HUES6 (cell line): ENCODE results near the gene CEBPB.
"Not testable (repeated sequence)": the region's sequence is repeated elsewhere in the genome, so short reads cannot be mapped to it uniquely, and the experiment has no call there.

ENCODE experiments used
- H3K27ac ChIP-seq: 2 replicates; pipeline ENCODE4 v1.7.0; 2013; ENCODE audit warnings: low read depth, mild to moderate bottlenecking, low read length, inconsistent platforms
- H3K27me3 ChIP-seq: 2 replicates; pipeline ENCODE4 v1.6.1; 2013; ENCODE audit warnings: low read length; ENCODE audit not compliant: control insufficient read depth, insufficient read depth
- H3K36me3 ChIP-seq: 2 replicates; pipeline ENCODE4 v1.6.1; 2013; ENCODE audit warnings: low read length; ENCODE audit not compliant: control insufficient read depth, insufficient read depth
- H3K4me1 ChIP-seq: 2 replicates; pipeline ENCODE4 v1.6.1; 2013; ENCODE audit warnings: low read length; ENCODE audit not compliant: control insufficient read depth, insufficient read depth
- H3K4me3 ChIP-seq: 2 replicates; pipeline ENCODE4 v1.5.1; 2013; ENCODE audit warnings: low read depth, low read length
- H3K9ac ChIP-seq: one replicate; pipeline ENCODE4 v1.6.1; 2013; ENCODE audit warnings: mild to moderate bottlenecking, low read length
- H3K9me3 ChIP-seq: 2 replicates; pipeline ENCODE4 v1.6.1; 2013; ENCODE audit warnings: low read depth, low read length; ENCODE audit not compliant: control insufficient read depth, insufficient read depth

Gene CEBPB

DNA sequence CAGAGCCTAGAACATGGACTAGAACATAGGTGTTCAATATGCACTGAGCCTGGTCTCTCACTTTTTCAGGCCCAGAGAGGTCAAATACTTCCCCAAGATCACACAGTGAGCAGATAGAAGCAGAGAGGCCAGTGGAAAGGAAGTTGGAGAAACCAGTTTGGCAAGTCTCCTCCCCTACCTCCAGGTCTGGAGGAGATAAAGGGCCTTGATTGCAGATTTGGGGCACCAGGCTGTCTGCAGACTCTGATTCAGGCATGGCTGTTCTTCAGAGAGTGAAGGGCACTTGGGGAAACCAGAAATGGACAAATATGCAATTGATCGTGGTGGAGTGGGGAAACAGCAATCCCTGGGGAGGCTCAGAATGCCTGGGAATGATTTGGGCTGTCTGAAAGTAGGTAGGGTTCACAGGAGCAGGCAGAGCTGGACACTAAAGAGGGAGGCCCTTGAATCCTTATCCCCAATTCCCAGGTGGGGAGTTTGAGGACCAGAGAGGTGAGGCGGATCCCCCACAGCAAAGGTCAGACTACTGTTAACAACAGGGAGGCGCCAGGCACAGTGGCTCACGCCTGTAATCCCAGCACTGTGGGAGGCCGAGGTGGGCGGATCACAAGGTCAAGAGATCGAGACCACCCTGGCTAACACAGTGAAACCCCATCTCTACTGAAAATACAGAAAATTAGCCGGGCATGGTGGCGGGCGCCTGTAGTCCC lies 39.4 kb upstream of the CEBPB start:
- Histone ChIP-seq H3K27me3 (no peaks in the 10 kb centered on the region; the same call in 1 of the 2 replicates), H3K27ac (no peak overlapping the region; the same call in 1 of the 2 replicates), H3K9me3 (no peaks in the 10 kb centered on the region), H3K4me3 (peak overlapping the region; percentile 37; the same call in 1 of the 2 replicates), H3K9ac (peak overlapping the region; percentile 26), H3K4me1 (peaks cover 44% of the 10 kb centered on the region), H3K36me3 (peaks cover 31% of the 10 kb centered on the region)

DNA sequence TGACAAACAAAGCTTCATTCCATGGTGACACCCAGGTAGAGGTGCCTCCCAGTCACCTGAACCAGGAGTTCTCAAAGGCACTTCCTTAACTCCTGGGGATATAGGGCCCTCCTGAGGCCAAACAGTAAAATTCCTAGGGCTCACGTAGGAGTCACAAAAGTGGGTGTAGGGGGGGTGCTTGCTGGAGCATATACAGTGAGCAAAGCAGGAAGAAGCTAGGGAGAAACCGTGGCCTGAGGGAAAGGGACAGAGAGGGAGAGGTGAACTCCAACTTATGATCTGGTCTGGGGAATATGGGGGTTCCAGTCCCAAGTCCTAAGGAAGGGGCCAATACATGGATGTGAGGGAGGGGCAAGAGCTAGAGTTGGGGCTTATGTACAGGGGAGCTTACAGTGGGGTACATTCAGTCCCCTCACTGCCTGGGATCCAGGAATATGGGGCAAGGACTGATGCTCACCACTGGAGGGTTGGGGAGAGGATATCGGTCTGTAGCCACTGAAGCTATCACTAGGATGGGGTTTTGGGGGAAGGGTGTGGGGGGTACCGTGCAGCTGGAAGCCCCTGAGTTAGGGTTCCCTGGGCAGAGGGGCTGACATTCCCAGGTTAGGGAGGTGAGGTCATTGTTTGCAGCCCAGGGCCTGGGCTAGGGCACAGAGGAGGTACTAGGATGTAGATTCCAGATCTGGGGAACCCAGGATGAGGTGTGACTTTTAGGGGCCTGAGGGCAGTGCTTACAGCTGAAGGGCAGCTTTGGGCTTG lies 38.1 kb upstream of the CEBPB start:
- H3K27me3 ChIP-seq = no peaks in the 10 kb centered on the region; the same call in 1 of the 2 replicates
- peaks cover 24% of the 10 kb centered on the region for H3K36me3 ChIP-seq
- no peaks in the 10 kb centered on the region for H3K9me3 ChIP-seq
- H3K27ac ChIP-seq = peak overlapping the region; percentile 76; the same call in 1 of the 2 replicates
- H3K4me1 ChIP-seq = peaks cover 30% of the 10 kb centered on the region
- peak overlapping the region; percentile 84 for H3K9ac ChIP-seq
- H3K4me3 ChIP-seq = peak overlapping the region; percentile 79

DNA sequence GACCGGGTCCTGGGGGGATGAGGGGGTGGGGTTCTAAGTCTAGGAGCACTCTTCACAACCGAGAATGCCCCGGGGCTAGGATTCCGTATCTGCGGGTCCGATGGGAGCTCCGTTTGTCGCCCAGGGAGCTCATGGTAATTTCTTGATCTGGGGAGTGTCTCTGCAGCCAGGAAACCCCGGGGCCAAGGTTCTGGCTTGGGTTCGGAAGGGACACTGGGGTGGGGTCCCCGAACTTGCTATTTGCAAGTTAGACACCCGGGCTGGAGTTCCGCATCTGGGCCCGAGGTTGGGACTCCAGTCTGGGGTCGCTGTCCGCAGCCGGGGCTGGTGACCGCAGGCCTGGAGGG lies 37.5 kb upstream of the CEBPB start:
- Histone ChIP-seq H3K9ac (peak overlapping the region; percentile 84), H3K9me3 (no peaks in the 10 kb centered on the region), H3K4me3 (peak overlapping the region; percentile 79), H3K36me3 (peaks cover 20% of the 10 kb centered on the region), H3K27ac (peak overlapping the region; percentile 76; the same call in 1 of the 2 replicates), H3K27me3 (no peaks in the 10 kb centered on the region; the same call in 1 of the 2 replicates), H3K4me1 (peaks cover 30% of the 10 kb centered on the region)

DNA sequence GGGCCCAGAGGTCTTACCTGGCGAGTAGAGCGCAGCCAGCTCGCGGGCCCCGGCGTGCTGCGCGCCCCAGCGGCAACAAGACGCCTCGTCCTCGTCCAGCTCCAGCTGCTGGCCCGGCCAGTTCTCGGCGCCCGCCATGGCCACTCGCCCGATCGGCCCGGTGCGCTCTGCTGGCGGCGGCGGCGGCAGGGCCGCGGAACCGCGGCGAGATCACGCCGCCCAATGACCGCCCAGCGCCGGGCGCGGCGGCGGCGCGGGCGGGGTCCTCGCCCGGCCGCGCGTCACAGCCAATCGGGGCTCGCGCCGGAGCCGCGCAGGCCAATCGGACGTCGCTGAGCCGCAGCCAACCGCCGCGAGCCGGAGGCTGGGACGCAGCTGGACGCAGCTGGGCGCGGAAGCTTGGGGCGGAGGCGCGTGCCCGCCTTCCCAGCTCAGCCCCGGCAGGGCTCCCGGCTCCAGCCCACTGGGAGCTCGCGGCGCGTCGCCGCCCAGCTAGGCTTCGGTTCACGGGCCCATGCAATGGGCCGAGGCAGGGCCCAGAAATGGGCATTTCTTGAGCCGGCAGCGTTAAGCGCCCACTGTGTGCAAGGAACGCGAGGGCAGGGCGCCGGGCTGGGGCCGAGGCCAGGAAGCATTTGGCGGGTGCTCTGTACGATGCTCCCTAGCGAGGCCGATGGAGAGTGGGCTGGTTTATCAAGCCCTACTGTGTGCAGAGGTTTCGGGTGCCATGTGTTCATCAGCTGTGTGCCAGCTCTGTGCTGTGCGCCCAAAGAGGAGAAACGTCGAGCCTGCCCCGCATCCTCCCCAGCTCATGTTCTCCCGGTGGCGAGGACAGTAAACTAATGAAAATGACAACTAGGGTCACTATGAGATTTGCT lies 36.9 kb upstream of the CEBPB start, which contains the start of gene PEDS1:
Gene PEDS1 (minus strand): TSS at position 224 of the 878 bp plus-strand sequence. CDS start 86 bp downstream, at position 138.
- peak within 1 kb of the TSS; percentile 76; the same call in 1 of the 2 replicates for H3K27ac ChIP-seq
- peak within 1 kb of the TSS; percentile 79 for H3K4me3 ChIP-seq
- H3K27me3 ChIP-seq = no peaks in the 10 kb centered on the region; the same call in 1 of the 2 replicates
- peaks cover 30% of the 10 kb centered on the region for H3K4me1 ChIP-seq
- H3K9ac ChIP-seq = peak within 1 kb of the TSS; percentile 84
- H3K9me3 ChIP-seq = no peaks in the 10 kb centered on the region
- peaks cover 13% of the 10 kb centered on the region for H3K36me3 ChIP-seq

DNA sequence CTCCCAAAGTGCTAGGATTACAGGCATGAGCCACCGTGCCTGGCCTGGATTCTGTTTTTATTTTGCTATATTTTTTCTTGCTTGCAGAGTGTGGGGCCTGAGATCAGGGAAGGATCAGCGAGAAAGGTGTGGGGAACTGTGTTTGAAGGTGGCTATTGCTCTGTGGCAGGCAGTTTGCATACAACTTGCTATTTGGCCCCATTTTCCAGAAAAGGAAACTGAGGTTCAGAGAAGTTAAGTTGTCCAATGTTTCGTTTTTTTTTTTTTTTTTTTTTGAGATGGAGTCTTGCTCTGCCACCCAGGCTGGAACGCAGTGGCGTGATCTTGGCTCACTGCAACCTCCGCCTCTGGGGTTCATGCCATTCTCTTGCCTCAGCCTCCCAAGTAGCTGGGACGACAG lies 29.1 kb upstream of the CEBPB start:
- not testable (repeated sequence) for H3K9ac ChIP-seq, H3K27me3 ChIP-seq, H3K36me3 ChIP-seq, H3K4me3 ChIP-seq, H3K9me3 ChIP-seq, H3K27ac ChIP-seq
- H3K4me1 ChIP-seq = peaks cover 18% of the 10 kb centered on the region

DNA sequence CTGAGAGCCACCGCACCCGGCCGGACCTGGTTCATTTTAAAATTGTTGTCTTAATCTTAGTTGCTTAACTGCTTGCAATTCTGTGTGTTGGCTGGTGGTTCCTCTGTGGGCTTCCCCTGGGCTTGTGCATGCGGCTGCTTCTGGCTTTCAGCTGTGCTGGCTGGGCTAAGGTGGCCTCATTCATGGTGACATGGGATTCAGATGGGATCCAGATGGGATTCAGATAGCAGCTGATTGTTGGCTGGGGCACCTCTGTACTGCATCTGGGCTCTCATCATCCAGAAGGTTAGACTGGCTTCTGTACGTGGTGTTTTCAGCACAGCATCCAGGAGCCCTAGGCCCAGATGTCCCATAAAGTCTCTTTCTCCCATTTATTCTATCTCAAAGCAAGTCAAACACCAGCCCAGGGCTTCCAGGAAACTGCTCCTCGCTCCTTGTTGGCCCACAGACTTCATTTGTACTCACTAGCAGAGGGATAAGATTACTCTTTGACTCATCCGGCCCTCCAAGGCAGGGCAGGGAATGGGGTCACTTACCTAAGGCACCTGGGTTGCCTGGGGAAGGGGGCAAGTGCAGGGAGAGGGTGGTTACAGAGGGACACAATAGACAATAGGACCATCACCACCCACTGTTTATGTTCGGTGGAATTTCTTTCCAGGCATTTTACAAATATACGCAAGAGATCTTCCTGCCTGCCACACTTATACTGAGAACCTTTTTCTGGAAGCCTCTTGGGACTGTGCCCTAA lies 26.9 kb upstream of the CEBPB start:
- H3K4me1 ChIP-seq = peaks cover 18% of the 10 kb centered on the region
- H3K9me3 ChIP-seq = no peaks in the 10 kb centered on the region
- no peak overlapping the region for H3K4me3 ChIP-seq
- peak overlapping the region; percentile 31; the same call in 1 of the 2 replicates for H3K27ac ChIP-seq
- peak overlapping the region; percentile 38 for H3K9ac ChIP-seq
- H3K27me3 ChIP-seq = no peaks in the 10 kb centered on the region
- no peaks in the 10 kb centered on the region for H3K36me3 ChIP-seq

DNA sequence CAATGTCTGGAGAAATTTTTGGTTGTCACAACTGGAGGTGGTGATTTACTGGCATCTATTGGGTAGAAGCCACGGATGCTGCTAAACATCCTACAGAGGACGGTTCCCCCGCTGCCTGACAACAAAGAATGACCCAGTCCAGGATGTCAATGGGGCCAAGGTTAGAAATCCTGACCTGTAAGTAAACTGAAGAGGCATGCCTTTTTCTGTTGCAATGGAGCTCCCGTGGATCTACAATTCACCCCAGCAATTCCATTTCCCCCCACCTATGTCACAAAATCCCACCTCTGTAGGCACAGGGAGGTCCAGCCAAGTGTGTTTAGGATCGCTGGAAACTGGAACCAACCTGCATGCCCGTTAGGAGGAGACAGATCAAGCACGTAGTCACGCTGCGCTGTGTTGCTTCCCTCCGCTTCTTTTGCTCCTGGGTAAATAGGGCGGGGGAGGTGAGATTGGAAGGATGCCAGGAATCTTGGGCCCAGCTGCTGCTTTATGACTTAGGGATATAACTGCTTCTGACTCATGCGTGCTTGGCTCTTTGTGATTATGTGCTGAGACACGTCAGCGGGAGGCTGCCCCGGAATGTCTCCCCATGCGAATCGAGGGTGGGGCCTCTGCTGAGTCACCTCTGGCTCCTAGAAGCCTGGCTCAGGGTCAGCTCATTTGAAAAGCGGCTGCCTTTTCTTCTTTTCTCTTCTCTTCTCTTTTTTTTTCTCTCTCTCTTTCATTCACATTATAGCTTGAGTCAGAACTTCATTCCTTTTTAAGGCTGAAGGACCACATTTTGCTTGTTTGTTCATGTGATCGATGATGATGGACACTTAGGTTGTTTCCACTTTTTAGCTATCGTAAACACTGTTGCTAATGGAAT lies 24.7 kb upstream of the CEBPB start:
- peak overlapping the region; percentile 58 for H3K4me3 ChIP-seq
- H3K27ac ChIP-seq = peak overlapping the region; percentile 79
- peaks cover 22% of the 10 kb centered on the region for H3K4me1 ChIP-seq
- no peaks in the 10 kb centered on the region for H3K36me3 ChIP-seq
- H3K27me3 ChIP-seq = no peaks in the 10 kb centered on the region
- H3K9ac ChIP-seq = peak overlapping the region; percentile 84
- H3K9me3 ChIP-seq = no peaks in the 10 kb centered on the region

DNA sequence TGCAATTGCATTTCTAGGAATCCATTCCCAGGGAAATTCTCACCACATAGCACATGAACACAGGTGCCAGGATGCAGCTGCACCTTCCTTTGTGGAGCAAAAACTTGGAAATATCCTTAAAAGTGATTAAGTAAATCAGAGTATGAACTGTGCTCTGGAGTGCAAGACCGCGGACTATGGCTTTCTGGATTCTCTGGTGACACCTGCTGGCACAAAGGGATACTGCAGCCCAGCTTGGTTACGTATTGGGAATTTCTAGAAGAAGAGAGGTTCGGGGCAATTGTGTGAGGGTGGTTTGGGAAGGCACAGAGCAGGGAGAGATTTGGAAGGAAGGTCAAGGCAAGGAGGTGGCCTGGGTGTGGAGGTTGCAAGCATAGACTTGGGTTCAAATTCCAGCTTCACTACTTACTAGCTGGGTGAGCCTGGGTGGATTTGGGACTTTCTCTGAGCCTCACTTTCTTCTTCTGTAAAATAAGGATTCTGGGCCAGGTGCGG lies 21.3 kb upstream of the CEBPB start:
- Histone ChIP-seq H3K9me3 (no peaks in the 10 kb centered on the region), H3K9ac (no peak overlapping the region), H3K4me3 (no peak overlapping the region), H3K27me3 (no peaks in the 10 kb centered on the region), H3K36me3 (no peaks in the 10 kb centered on the region), H3K4me1 (peaks cover 29% of the 10 kb centered on the region), H3K27ac (no peak overlapping the region)

DNA sequence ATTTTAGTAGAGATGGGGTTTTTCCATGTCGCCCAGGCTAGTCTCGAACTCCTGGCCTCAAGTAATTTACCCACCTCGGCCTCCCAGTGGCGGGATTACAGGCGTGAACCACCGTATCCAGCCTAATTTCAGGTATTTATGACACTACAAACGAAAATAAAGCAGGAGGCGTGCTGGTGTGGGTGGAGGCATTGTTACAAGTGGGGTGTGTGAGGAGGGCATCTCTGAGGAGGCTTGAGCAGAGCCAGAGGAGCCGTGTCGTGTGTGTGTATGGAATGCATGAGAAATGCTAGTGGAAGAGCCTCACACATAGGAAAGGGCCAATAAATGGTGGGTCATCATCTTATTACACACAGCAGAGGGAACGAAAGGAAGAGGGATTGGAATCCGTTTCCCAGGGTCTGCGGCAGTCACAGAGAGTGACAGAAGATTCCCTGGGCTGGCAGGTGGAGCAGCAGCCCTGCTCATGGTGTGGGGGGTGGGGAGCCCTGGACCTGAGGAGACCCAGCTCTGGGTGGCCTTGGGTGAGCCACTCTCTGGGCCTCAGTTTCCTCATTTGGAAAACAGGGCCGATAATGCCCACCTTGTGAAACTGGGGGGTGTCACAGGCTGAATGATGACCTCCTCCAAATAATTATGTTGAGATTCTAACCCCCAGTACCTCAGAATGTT lies 19.9 kb upstream of the CEBPB start:
- Histone ChIP-seq H3K9me3 (no peaks in the 10 kb centered on the region), H3K9ac (no peak overlapping the region), H3K4me3 (no peak overlapping the region), H3K36me3 (no peaks in the 10 kb centered on the region), H3K27ac (no peak overlapping the region), H3K4me1 (peaks cover 25% of the 10 kb centered on the region), H3K27me3 (no peaks in the 10 kb centered on the region)
